ENCODE measurements around the gene LHX8.

The LHX8 gene

DNA sequence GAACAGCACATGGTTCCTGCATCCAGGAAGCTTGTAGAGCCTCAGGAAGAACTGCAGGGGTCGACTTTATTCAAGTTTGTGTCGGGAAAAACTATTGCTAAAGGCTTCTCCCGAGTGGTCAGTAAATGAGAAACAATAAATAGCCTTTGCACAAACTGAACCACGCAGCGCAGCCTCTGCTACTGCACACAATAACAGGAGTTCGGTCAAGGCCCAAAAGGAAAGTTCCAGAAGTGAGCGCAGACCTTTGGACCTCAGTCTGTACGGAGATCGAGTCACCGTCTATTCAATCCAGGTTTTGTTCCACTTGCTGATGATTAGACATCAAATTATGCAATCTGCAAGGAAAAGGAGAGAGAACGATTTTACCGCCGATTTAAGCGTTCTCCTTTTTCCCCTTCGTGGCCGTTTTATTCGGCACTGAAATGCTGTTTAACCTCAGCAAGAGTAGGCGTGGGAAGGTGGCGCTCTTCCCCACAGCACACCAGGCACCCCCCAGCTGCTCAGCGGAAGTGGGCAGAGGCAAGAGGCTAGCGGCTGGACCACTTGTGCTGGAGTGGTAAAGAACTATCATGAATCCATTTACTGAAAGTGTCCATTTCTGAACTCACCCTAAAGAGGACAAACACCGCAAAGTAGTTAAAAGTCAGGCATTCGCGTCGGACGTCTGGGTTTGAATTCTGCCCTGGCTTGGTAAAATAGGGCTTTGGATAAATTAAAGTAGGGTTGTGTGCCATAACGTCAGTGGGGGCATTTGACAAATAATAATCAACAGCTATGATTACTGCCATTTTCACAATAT is 6.1 kb upstream of the LHX8 start:
- no peak overlapping the region for H3K4me3 ChIP-seq (replicated peaks; ENCODE audit: low read depth, low read length)
- no peak for DNase-seq (ENCODE audit: low read depth)
- TF ChIP-seq, protein P1, sequence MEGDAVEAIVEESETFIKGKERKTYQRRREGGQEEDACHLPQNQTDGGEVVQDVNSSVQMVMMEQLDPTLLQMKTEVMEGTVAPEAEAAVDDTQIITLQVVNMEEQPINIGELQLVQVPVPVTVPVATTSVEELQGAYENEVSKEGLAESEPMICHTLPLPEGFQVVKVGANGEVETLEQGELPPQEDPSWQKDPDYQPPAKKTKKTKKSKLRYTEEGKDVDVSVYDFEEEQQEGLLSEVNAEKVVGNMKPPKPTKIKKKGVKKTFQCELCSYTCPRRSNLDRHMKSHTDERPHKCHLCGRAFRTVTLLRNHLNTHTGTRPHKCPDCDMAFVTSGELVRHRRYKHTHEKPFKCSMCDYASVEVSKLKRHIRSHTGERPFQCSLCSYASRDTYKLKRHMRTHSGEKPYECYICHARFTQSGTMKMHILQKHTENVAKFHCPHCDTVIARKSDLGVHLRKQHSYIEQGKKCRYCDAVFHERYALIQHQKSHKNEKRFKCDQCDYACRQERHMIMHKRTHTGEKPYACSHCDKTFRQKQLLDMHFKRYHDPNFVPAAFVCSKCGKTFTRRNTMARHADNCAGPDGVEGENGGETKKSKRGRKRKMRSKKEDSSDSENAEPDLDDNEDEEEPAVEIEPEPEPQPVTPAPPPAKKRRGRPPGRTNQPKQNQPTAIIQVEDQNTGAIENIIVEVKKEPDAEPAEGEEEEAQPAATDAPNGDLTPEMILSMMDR (IDR thresholded peaks at IDR 0.05; ENCODE audit: low read length, missing control alignments) = no peak

DNA sequence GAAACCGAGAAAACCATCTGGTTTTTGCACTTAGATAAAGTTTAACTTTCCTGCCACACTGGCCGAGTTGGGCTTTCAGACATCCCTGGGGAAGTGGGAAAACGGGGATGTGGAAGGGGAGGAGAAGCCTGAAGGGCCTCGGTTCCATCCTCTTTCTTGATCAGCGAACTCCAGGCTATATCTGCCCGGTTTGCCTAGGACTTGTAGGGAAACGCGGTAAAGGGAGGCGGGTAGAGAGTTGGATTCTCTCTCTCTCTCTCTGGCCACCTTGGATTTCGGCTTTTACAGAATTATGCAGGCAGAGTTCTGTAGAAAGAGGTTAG is 4.6 kb upstream of the LHX8 start:
- DNase-seq (ENCODE audit: low read depth) = no peak
- no peak overlapping the region for H3K4me3 ChIP-seq (replicated peaks; ENCODE audit: low read depth, low read length)
- TF ChIP-seq, protein P1 (IDR thresholded peaks at IDR 0.05; ENCODE audit: low read length, missing control alignments) = no peak

DNA sequence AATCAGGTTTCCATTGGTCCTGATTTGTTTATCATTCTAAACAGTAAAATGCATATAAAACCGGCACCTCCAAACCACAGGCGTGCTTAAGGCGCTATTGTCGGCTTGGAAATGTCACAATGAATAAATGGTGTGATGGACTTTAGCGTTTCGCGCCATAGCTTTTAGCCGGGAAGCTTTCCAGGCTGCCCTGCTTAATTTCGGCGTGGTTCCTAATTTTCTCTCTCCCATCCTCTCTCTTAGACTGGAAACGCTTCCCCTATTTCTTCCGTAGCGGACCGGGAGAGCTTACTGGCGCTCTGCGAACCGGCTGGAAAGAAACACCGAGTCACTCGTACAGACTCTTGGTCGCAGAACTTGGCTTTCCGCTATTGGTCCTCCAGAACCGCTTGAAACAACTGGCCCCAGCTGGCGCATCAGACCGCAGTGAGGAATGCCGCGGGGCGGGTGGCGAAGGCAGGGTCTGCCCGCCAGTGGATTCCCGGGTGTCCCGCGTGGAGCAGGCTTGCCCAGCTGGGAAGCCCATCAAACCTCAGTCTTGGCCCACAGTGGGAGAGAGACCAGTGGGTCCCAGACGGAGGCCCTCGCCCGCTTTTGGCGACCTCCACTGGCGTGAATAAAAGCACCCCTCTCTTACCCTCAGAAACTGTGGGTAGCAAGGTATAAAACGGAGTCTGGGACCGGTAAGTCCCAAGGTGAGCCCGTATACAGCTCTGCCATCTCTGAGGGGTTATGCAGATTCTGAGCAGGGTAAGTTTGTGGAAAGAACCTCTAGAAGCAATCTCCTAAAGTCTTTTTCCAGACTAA is 4.0 kb upstream of the LHX8 start:
- TF ChIP-seq, protein P1 (IDR thresholded peaks at IDR 0.05; ENCODE audit: low read length, missing control alignments) = no peak
- H3K4me3 ChIP-seq (replicated peaks; ENCODE audit: low read depth, low read length) = no peak overlapping the region

DNA sequence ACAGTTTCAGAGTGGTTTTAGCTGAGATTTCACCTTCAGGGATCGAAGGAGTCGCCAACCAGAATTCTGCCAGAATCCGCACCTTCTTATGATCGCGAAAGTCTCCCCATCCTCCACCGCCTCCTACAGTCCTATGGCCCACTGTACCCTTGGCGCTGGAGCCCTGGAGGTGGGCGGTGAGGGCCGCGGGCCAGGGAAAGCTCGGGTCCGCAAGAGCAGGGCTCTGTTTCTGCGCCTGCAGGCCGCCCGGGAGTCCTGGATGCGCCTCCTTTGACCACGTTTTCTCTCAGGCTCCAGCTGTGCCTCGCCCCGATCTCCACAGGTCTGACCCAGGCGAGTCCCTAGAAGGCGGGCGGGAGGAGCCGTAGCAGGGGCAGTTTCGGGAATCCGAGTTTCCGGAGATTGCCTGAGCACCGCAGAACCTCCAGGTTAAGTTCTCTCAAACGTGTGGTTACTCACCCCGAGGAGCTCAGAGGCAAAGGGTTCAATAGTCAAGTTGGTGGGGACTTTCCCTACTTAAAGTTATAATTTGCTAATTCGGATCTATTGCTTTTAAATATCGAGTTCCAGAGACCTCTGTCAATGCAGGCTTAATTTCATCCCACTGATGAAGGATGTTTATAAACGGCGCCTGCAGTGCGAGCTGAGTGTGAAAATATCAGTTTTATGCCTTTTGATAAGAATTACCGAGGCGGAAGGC is 3.2 kb upstream of the LHX8 start:
- no peak for DNase-seq (ENCODE audit: low read depth)
- TF ChIP-seq, protein P1 (IDR thresholded peaks at IDR 0.05; ENCODE audit: low read length, missing control alignments) = no peak
- H3K4me3 ChIP-seq (replicated peaks; ENCODE audit: low read depth, low read length) = no peak overlapping the region

More for the DNA sequence above, 4.0 kb upstream of the LHX8 start:
- DNase-seq (ENCODE audit: low read depth) = no peak

DNA sequence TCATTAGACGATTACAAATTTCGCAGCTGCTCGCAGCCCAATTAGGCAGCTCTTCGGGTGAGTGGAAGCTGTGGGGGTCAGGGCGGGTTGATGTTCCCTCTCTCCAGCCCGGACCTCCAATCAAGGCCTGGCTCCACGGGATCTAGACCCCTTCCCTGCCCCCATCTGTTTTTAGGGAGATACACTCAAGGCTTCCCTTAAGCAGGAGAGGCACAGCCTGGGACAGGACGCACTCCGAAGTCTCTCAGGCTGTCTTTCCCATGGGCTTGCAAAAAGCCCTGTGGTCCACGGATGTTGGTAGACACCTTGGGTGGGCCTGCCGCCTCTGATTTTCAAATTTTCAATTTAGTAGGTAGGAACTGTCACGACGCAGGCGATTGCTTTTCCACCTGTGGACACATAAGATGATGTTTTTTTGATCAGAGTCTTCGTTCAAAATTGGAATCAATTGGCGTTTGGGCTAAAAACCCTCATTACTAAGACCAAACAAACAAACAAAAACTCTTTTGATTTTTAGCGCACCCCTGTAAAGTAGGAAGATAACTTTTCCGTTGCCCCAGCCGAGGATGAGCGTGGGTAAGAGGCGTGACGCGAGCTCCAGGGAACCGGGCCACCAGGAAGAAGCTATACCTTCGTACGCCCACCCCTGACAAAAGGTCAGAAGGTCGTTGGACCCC is 2.5 kb upstream of the LHX8 start:
- no peak overlapping the region for H3K4me3 ChIP-seq (replicated peaks; ENCODE audit: low read depth, low read length)
- DNase-seq (ENCODE audit: low read depth) = no peak
- TF ChIP-seq, protein P1 (IDR thresholded peaks at IDR 0.05; ENCODE audit: low read length, missing control alignments) = no peak

DNA sequence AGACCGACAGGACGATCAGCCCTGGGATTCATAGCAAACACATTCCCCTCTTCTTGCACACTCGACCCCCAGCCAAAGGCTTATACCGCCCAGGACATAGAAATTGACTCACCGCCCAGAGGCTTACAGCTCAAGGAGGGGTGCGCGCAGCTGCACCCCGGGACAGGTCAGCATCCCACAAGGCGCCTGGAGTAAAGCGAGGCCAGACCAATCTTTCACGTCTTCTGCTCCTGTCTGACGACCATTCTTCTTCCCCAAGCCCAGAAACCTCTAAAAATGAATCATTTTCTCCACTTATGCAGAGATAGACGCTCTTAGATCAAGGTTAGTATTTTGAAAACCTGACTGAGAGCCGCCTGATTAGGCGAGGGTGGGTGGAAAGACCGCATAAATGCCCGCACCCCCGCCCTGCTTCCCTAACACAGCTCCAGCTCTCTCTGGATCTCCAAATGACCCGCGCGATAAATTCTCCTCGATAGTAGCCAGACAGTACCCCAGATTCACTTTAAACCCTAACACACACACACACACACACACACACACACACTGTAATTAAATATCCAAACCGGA is 1.9 kb upstream of the LHX8 start:
- H3K4me3 ChIP-seq (replicated peaks; ENCODE audit: low read depth, low read length) = no peak overlapping the region
- TF ChIP-seq, protein P1 (IDR thresholded peaks at IDR 0.05; ENCODE audit: low read length, missing control alignments) = no peak
- no peak for DNase-seq (ENCODE audit: low read depth)

All from fibroblast of pulmonary artery (primary cell).